HEK293 (cell line): ENCODE results near the gene NHEJ1.

Experiments
- CTCF ChIA-PET: fragments of 350-600 bp; formaldehyde crosslinking; extraction: SDS; loops from one replicate; lab custom pipeline; 2021; ENCODE audit warnings: antibody characterized with exemption; lab: Yijun Ruan, JAX
- POLR2A ChIA-PET: fragments of 300-600 bp; formaldehyde crosslinking; extraction: SDS; loops from one replicate; lab custom pipeline; 2020; ENCODE audit warnings: antibody characterized with exemption, inconsistent platforms; lab: Yijun Ruan, JAX
- H3K27ac ChIP-seq: fragments of 200-500 bp; sonication (Bioruptor generic); 2 replicates; pipeline ENCODE4 v1.5.1; 2014; ENCODE audit warnings: low read depth, low read length, control low read depth, inconsistent platforms; ENCODE audit errors: extremely low read depth
- H3K36me3 ChIP-seq, 2 experiments: fragments of 200-500 bp in 1 of 2; sonication (Bioruptor generic) in 1 of 2; 1 replicate in 1 of 2; 2 replicates in 1 of 2; pipeline ENCODE4 v1.5.1; 2014 to 2017; ENCODE audit warnings: inconsistent platforms in 2 of 2, low read length in 2 of 2; ENCODE audit not compliant: control insufficient read depth in 2 of 2, insufficient read depth in 1 of 2
- H3K4me1 ChIP-seq: fragments of 200-500 bp; sonication (Bioruptor generic); 2 replicates; pipeline ENCODE4 v1.5.1; 2014; ENCODE audit warnings: mild to moderate bottlenecking, low read length, inconsistent platforms; ENCODE audit not compliant: control insufficient read depth, insufficient read depth
- H3K4me3 ChIP-seq: 2 replicates; pipeline ENCODE4 v1.5.1; 2011; ENCODE audit warnings: low read depth, mild to moderate bottlenecking, control low read depth, low read length, moderate library complexity
- H3K9me3 ChIP-seq: fragments of 200-500 bp; sonication (Bioruptor generic); 2 replicates; pipeline ENCODE4 v1.5.1; 2014; ENCODE audit warnings: low read depth, low read length, inconsistent platforms; ENCODE audit not compliant: control insufficient read depth, insufficient read depth
- MZF1 ChIP-seq: fragments of 450-650 bp; formaldehyde crosslinking; IDR thresholded peaks from 2 replicates; pipeline ENCODE4 v1.5.1; 2017; ENCODE audit warnings: missing biosample characterization, missing genetic modification characterization, borderline replicate concordance
- OVOL3 ChIP-seq: fragments of 450-650 bp; formaldehyde crosslinking; IDR thresholded peaks from 2 replicates; pipeline ENCODE4 v1.5.1; 2016; ENCODE audit warnings: missing biosample characterization, missing genetic modification characterization
- PRDM1 ChIP-seq: fragments of 450-650 bp; formaldehyde crosslinking; IDR thresholded peaks from 2 replicates; pipeline ENCODE4; 2016; ENCODE audit warnings: missing biosample characterization, missing genetic modification characterization
- SCRT2 ChIP-seq: fragments of 450-650 bp; formaldehyde crosslinking; IDR thresholded peaks from 2 replicates; pipeline ENCODE4 v1.5.1; 2016; ENCODE audit warnings: missing biosample characterization, missing genetic modification characterization
- YY2 ChIP-seq: fragments of 450-650 bp; formaldehyde crosslinking; IDR thresholded peaks from 2 replicates; pipeline ENCODE4 v1.5.1; 2016; ENCODE audit warnings: missing biosample characterization, missing genetic modification characterization
- ZBTB20 ChIP-seq: fragments of 450-650 bp; formaldehyde crosslinking; IDR thresholded peaks from 2 replicates; pipeline ENCODE4 v1.5.1; 2016; ENCODE audit warnings: missing biosample characterization, missing genetic modification characterization
- ZNF10 ChIP-seq: fragments of 450-650 bp; formaldehyde crosslinking; IDR thresholded peaks from 2 replicates; pipeline ENCODE4 v1.5.1; 2017; ENCODE audit warnings: missing biosample characterization, missing genetic modification characterization
- ZNF138 ChIP-seq: fragments of 450-650 bp; formaldehyde crosslinking; IDR thresholded peaks from 2 replicates; pipeline ENCODE4 v1.5.1; 2016; ENCODE audit warnings: missing biosample characterization, missing genetic modification characterization, borderline replicate concordance
- ZNF19 ChIP-seq: fragments of 450-650 bp; formaldehyde crosslinking; IDR thresholded peaks from 2 replicates; pipeline ENCODE4; 2016; ENCODE audit warnings: missing biosample characterization, missing genetic modification characterization, low read depth
- ZNF223 ChIP-seq: fragments of 450-650 bp; formaldehyde crosslinking; IDR thresholded peaks from 2 replicates; pipeline ENCODE4 v1.5.1; 2016; ENCODE audit warnings: missing biosample characterization, missing genetic modification characterization
- ZNF248 ChIP-seq: fragments of 450-650 bp; formaldehyde crosslinking; IDR thresholded peaks from 2 replicates; pipeline ENCODE4 v1.5.1; 2017; ENCODE audit warnings: missing biosample characterization, missing genetic modification characterization
- ZNF280C ChIP-seq: fragments of 450-650 bp; formaldehyde crosslinking; IDR thresholded peaks from 2 replicates; pipeline ENCODE4 v1.5.1; 2016; ENCODE audit warnings: missing biosample characterization, missing genetic modification characterization
- ZNF366 ChIP-seq: fragments of 450-650 bp; formaldehyde crosslinking; conservative IDR thresholded peaks from 2 replicates; pipeline ENCODE4 v1.5.1; 2016; ENCODE audit warnings: missing biosample characterization, missing genetic modification characterization
- ZNF521 ChIP-seq: fragments of 450-650 bp; formaldehyde crosslinking; IDR thresholded peaks from 2 replicates; pipeline ENCODE4 v1.5.1; 2017; ENCODE audit warnings: missing biosample characterization, mild to moderate bottlenecking, missing genetic modification characterization
- ZNF571 ChIP-seq: fragments of 450-650 bp; formaldehyde crosslinking; IDR thresholded peaks from 2 replicates; pipeline ENCODE4 v1.5.0; 2017; ENCODE audit warnings: missing biosample characterization, missing genetic modification characterization
- ZNF580 ChIP-seq: fragments of 450-650 bp; formaldehyde crosslinking; IDR thresholded peaks from 2 replicates; pipeline ENCODE4 v1.5.1; 2016; ENCODE audit warnings: missing biosample characterization, missing genetic modification characterization
- ZNF585B ChIP-seq: fragments of 450-650 bp; formaldehyde crosslinking; IDR thresholded peaks from 2 replicates; pipeline ENCODE4 v1.5.1; 2016; ENCODE audit warnings: missing biosample characterization, missing genetic modification characterization
- ZNF658 ChIP-seq: fragments of 450-650 bp; formaldehyde crosslinking; IDR thresholded peaks from 2 replicates; pipeline ENCODE4; 2016; ENCODE audit warnings: missing biosample characterization, missing genetic modification characterization
- ZNF664 ChIP-seq: fragments of 450-650 bp; formaldehyde crosslinking; IDR thresholded peaks from 2 replicates; pipeline ENCODE4 v1.5.1; 2016; ENCODE audit warnings: missing biosample characterization, missing genetic modification characterization
- ZNF707 ChIP-seq: fragments of 450-650 bp; formaldehyde crosslinking; IDR thresholded peaks from 2 replicates; pipeline ENCODE4 v1.5.1; 2016; ENCODE audit warnings: missing biosample characterization, missing genetic modification characterization
- ZNF791 ChIP-seq: fragments of 450-650 bp; formaldehyde crosslinking; IDR thresholded peaks from 2 replicates; pipeline ENCODE4 v1.5.1; 2016; ENCODE audit warnings: missing biosample characterization, missing genetic modification characterization
- ZNF837 ChIP-seq: fragments of 450-650 bp; formaldehyde crosslinking; IDR thresholded peaks from 2 replicates; pipeline ENCODE4 v1.5.1; 2016; ENCODE audit warnings: missing biosample characterization, missing genetic modification characterization
- ZSCAN23 ChIP-seq: fragments of 450-650 bp; formaldehyde crosslinking; IDR thresholded peaks from 2 replicates; pipeline ENCODE4 v1.5.1; 2016; ENCODE audit warnings: missing biosample characterization, missing genetic modification characterization
- TF ChIP-seq, protein P1 (sequence below): fragments of 450-650 bp; formaldehyde crosslinking; IDR thresholded peaks from 2 replicates; pipeline ENCODE4; 2016; ENCODE audit warnings: missing biosample characterization, missing genetic modification characterization
- TF ChIP-seq, protein P2 (sequence below): fragments of 450-650 bp; formaldehyde crosslinking; IDR thresholded peaks from 2 replicates; pipeline ENCODE4 v1.5.1; 2016; ENCODE audit warnings: missing biosample characterization, missing genetic modification characterization, low read depth
- TF ChIP-seq, protein P3 (sequence below): fragments of 450-650 bp; IDR thresholded peaks from 2 replicates; pipeline ENCODE4 v1.5.1; 2018; ENCODE audit warnings: missing biosample characterization, mild to moderate bottlenecking, missing genetic modification characterization

Gene NHEJ1

DNA sequence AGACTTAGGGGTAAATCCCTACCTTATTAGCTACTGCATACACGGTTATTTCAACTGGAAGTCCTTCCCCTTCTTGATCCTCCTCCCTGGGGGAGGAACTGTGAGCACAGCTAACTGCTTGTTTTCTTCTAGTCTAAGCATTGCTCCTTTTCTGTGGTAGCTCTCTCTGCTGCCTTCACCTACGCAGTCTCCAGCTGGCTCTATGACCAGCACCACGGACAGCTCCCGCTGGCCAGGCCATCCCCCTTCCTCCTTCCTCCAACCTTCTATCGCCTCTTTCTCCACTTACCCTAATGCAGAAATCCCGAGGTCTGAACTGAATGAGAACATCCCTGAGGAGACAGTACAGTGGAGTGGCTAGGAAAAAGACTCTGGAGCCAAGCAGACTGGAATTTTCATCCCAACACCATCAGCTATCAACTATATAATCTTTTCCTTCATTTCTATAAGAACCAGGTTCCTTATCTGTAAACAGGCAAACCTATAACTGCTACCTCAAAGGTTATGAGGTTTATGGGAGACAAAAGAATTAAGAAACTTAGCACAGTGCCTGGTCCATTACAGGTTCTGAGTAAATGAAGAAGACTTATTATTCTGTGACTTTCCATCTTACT, 114.6 kb downstream of the NHEJ1 start (continued):
- TF ChIP-seq ZNF280C (tag by site-specific recombination) (no peak), ZNF138 (no peak)
- TF ChIP-seq, all 188 proteins: peak for 2

- ChIA-PET CTCF (interaction anchor here (0.9 to 4.2 kb wide), 5 partner anchors 13 to 112 kb away, joined by 3 to 31 read pairs (median 6); no protein-coding TSS in a partner anchor), POLR2A (no interaction called here)
- no peaks in the 10 kb centered on the region for H3K36me3 ChIP-seq
- H3K4me1 ChIP-seq: no peaks in the 10 kb centered on the region
- no peaks in the 10 kb centered on the region for H3K9me3 ChIP-seq
- H3K4me3 ChIP-seq: no peak overlapping the region
- no peak overlapping the region for H3K27ac ChIP-seq
- TF ChIP-seq SCRT2 (tag by site-specific recombination) (peak; percentile 71), ZNF580 (tag by site-specific recombination) (no peak), ZNF837 (tag by site-specific recombination) (no peak), ZNF19 (tag by site-specific recombination) (no peak)
- TF ChIP-seq, protein P1, sequence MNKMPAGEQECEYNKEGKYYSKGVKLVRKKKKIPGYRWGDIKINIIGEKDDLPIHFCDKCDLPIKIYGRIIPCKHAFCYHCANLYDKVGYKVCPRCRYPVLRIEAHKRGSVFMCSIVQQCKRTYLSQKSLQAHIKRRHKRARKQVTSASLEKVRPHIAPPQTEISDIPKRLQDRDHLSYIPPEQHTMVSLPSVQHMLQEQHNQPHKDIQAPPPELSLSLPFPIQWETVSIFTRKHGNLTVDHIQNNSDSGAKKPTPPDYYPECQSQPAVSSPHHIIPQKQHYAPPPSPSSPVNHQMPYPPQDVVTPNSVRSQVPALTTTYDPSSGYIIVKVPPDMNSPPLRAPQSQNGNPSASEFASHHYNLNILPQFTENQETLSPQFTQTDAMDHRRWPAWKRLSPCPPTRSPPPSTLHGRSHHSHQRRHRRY (tag by site-specific recombination): no peak
Observed at GRCh38 chr2:219042750-219043149, 117.9 kb downstream of the NHEJ1 start.

- Histone ChIP-seq H3K27ac (no peak overlapping the region), H3K36me3 (no peaks in the 10 kb centered on the region), H3K4me1 (no peaks in the 10 kb centered on the region), H3K4me3 (no peak overlapping the region), H3K9me3 (no peaks in the 10 kb centered on the region)
- ChIA-PET POLR2A (interaction anchor here (1.6 kb wide), 1 partner anchor 134 kb away, joined by 4 read pairs; the partner anchor contains the start of gene CNPPD1), CTCF (interaction anchor here (0.6 to 4.2 kb wide), 9 partner anchors 13 to 112 kb away, joined by 3 to 31 read pairs (median 4); no protein-coding TSS in a partner anchor)
- TF ChIP-seq ZBTB20 (tag by site-specific recombination) (no peak), ZNF658 (no peak), ZNF664 (tag by site-specific recombination) (no peak), ZNF521 (tag by site-specific recombination) (no peak), OVOL3 (tag by site-specific recombination) (no peak), ZNF248 (tag by site-specific recombination) (no peak), ZNF791 (tag by site-specific recombination) (no peak), ZNF585B (tag by site-specific recombination) (no peak), ZNF10 (tag by site-specific recombination) (no peak), ZNF366 (tag by site-specific recombination) (no peak), ZSCAN23 (no peak), ZNF571 (tag by site-specific recombination) (no peak), YY2 (tag by site-specific recombination) (no peak), PRDM1 (tag by site-specific recombination) (no peak), ZNF707 (no peak), ZNF223 (tag by site-specific recombination) (no peak), MZF1 (no peak)
- TF ChIP-seq, protein P2, sequence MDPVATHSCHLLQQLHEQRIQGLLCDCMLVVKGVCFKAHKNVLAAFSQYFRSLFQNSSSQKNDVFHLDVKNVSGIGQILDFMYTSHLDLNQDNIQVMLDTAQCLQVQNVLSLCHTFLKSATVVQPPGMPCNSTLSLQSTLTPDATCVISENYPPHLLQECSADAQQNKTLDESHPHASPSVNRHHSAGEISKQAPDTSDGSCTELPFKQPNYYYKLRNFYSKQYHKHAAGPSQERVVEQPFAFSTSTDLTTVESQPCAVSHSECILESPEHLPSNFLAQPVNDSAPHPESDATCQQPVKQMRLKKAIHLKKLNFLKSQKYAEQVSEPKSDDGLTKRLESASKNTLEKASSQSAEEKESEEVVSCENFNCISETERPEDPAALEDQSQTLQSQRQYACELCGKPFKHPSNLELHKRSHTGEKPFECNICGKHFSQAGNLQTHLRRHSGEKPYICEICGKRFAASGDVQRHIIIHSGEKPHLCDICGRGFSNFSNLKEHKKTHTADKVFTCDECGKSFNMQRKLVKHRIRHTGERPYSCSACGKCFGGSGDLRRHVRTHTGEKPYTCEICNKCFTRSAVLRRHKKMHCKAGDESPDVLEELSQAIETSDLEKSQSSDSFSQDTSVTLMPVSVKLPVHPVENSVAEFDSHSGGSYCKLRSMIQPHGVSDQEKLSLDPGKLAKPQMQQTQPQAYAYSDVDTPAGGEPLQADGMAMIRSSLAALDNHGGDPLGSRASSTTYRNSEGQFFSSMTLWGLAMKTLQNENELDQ (tag by site-specific recombination): no peak
- TF ChIP-seq, protein P3, sequence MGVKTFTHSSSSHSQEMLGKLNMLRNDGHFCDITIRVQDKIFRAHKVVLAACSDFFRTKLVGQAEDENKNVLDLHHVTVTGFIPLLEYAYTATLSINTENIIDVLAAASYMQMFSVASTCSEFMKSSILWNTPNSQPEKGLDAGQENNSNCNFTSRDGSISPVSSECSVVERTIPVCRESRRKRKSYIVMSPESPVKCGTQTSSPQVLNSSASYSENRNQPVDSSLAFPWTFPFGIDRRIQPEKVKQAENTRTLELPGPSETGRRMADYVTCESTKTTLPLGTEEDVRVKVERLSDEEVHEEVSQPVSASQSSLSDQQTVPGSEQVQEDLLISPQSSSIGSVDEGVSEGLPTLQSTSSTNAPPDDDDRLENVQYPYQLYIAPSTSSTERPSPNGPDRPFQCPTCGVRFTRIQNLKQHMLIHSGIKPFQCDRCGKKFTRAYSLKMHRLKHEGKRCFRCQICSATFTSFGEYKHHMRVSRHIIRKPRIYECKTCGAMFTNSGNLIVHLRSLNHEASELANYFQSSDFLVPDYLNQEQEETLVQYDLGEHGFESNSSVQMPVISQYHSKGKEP (tag by site-specific recombination): no peak
Observed at GRCh38 chr2:219042157-219042556, 118.5 kb downstream of the NHEJ1 start.
